IPS-18c (cell line): ENCODE measurements around the gene AFG3L2.

Source experiments
- H3K4me3 ChIP-seq: 2 replicates; pipeline ENCODE4 v1.7.0; 2013; ENCODE audit warnings: low read depth, mild to moderate bottlenecking, low read length, moderate library complexity; ENCODE audit not compliant: insufficient read depth
- H3K9me3 ChIP-seq: one replicate; pipeline ENCODE4 v1.6.1; 2013; ENCODE audit warnings: mild to moderate bottlenecking, low read length, moderate library complexity; ENCODE audit not compliant: control insufficient read depth, insufficient read depth

Gene AFG3L2

DNA sequence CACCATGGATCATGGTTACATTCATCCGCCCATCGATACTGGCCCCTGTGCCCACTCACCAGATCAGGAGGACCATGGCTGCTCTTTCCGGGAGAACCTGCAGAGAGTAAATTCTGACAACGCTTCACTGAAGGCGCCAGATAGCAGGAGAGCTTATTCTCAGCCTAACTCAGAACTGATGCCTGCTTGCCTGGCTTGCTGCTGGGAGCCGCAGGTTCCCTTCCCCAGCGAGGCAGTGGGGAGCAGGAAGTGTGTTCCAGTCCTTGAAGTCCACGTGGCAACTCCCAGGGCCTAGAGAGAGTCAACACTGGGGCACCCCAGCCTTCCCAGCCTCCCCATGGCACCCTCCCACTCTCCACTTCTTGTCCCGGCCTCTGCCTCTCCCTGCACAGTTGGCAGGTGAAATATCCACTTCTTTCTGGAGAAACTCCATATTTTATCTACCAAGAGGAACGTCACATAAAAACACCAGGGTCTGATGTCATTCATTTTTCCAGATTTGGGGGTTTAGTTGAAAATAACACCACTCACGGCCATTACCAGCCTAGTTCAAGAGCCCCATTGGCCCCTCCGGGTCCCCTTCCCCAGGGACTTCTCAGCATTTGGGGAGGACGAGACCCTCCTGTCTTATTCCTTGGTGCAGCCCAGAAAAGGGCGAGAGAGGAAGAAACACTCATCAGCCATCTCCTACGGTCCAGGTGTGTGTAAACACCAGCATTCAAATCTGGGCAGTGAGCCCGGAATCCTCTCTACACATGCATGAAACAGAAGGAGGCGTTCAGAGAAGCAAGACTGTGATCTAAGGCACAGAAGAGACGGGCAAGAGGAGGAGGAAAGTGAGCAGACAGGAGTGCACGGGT is 72.4 kb downstream of the AFG3L2 start:
- no peak overlapping the region for H3K4me3 ChIP-seq
- H3K9me3 ChIP-seq, result no peaks in the 10 kb centered on the region

DNA sequence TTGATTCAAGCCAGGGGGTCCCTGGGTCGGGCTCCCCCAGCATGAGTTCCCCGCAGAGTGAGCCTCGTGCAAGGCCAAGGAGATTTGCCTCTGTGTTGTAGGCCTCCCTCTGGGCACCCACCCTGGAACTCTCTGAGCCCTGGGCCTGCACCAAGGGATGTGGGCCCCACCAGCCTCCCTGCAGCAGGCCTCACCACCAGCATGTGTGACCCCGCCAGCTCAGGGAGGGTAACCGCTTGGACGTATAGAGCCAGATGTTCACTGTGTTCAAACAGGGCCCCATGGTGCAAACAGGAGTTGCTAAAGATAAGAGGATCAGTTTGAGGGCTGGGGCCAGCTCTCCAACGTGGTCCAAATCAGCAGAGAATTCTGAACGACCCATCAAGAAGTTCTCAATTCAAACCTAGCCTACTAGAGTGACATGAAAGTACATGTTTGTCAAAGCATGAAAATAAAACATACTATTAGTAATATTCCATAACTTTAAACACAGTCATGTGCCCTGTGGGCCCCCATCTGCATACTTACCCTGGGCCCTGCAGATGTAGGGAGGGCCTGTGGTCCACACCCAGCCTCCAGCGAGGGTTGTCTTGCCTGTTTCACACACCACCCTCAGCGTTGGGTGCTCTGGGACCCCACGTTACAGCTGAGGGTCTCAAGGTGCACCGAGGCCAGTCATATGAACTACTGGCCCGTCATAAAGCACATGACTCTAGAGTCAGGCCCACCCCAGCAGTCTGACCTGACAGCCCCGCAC is 74.5 kb downstream of the AFG3L2 start:
- Histone ChIP-seq H3K9me3 (peaks cover 4% of the 10 kb centered on the region), H3K4me3 (no peak overlapping the region)

DNA sequence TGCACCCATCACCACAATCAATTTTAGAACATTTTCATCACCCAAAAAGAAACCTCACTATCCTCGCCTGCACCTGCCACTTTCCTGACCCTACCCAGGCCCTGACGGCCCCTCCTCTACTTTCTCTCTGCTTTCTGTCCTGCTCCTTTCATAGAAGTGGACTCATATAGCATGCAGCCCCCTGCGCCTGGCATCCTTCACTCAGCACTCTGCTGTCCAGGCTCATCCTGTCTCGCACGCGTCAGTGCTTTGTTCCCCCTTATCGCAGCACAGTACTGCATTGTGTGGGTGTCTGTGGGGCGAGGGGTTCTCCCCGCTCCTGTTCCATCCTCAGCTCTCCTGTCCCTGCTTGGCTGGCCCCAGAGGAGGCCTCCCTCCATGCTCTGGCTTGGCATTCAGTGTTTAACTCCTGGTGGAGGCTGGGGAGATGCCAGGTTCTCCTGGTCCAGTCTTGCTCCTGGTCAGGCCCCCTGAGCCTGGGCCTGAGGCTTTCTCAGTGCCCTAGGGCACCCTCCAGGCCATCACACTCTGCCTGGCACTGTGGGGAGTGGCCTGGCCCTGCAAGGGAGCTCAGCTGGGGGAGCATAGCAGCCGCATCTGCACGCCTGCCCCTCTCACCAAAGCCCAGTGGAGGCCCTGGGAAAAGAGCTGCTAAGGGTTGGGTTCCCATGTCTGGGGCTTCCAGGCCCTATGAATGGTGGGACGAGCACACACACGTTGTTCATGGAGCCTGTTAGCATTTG is 75.6 kb downstream of the AFG3L2 start:
- peaks cover 4% of the 10 kb centered on the region for H3K9me3 ChIP-seq
- no peak overlapping the region for H3K4me3 ChIP-seq

DNA sequence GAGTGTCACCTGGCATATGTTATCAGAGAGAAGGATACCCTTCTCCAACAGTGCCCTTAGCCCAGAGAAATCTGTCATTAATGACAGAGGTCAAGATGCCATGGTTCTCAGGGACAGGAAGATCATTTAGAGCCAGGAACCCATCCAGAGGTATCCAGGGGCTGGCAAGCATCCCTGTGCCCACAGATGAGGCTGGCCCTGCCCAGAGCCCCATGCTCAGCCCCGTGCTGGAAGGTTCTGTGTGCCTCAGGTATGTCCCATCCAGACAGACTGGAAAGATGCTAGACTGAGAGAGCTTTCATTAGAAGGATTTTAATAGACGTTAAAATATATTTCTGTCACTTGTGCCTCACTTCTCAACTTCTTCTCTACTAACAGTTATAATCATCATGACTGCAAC is 77.2 kb downstream of the AFG3L2 start:
- H3K4me3 ChIP-seq, result no peak overlapping the region
- H3K9me3 ChIP-seq, result peaks cover 4% of the 10 kb centered on the region

DNA sequence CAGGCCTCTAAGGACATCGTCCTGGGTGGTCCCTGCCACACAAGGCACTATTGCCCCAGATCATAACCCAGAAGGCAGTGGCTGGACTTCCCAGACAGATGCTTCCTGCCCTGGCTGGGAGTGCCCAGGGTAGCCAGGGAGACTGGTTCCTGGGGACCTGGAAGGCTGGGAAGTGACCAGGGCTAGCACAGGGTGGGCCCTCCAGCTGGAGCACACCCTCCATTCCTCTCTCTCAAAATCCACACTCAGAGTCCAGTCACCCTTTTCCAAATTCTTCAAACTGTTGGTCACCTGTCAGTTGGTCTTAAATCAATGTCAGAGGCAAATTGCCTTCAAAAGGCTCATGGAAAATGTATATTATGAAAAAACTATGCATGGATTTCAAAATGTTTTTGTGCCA is 80.6 kb downstream of the AFG3L2 start:
- Histone ChIP-seq H3K9me3 (peaks cover 4% of the 10 kb centered on the region), H3K4me3 (no peak overlapping the region)

DNA sequence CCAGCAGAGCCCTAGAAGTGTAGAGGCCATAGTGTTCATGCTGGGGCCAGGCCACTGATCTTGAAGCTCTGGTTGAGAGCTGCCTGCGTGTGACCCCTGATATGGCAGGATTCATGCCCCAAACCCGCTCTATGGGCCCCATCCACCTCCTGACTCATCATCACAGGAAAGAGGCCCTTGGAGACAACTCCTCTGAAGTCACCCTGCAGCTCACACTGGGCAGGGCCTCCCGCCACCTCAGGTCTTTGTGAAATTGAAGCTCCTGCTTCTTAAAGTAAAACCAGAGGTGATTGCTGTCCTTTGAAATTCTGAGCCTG is 81.0 kb downstream of the AFG3L2 start:
- H3K4me3 ChIP-seq, result no peak overlapping the region
- H3K9me3 ChIP-seq, result peaks cover 4% of the 10 kb centered on the region

DNA sequence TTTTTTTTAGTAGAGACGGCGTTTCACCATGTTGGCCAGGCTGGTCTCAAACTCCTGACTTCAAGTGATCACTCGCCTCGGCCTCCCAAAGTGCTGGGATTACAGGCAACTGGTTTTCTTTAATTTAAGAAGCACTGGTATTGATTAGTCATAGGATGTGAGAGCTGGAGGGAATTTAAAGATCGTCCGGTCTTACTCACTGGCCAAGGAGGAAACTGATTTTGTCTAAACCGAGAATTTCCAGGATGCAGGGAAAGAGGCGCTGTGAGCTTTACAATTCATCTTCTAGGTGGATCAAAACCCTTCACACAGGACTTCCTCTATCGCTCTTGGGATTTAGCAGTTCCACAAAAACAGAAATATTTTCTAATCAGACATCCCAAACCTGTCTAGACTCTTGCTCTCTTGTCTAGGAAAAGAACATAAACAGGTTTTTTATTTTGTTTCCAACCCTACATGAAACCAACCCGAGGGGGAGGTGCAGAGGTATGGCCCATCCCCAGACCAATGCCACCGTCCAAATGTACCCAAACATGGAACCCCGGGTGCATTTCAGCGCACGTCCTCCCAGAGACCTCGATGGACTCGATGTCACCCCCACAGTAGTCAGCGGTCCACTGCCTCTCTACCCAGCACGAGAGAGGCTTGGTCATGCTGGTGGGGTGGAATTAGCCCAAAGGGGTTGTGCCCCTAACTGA is 81.5 kb downstream of the AFG3L2 start:
- Histone ChIP-seq H3K9me3 (peaks cover 4% of the 10 kb centered on the region), H3K4me3 (no peak overlapping the region)

DNA sequence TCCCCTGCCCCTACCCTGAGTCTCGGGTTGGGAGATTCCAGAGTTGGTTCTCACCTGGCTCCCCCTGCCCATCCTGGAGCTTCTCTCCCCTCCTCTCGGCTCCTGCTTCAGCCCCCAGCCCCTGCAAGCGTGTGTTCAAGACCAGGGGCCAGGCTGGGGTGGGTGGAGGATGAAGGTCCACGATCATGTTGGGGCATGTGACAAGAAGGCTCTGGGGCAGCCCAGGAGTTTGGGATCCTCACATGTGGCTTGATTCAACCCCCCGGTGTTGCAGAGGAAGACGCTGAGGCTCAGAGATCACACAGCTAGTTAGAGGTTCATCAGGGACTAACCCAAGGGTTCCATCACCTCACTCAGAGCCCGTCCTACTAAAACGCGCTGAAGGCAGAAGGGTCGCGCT is 83.2 kb downstream of the AFG3L2 start:
- peaks cover 4% of the 10 kb centered on the region for H3K9me3 ChIP-seq

DNA sequence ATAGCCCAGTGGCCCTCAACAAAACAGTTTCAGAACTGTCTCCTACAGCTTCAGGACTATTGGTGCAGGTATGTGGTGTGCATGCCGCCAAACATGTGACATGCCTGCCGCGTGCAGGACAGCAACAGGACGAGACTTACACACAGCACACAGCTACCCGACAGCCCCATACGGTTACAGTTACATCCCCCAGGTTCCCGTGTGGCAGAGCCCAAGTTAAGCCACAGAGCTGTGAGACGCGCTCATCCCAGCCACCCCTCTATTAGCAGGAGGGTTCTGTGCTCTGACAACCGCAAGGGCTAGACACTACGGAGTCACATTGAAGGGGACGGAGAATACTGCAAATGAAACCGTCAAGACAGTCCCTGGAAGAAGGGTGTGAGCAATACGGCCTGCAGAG is 85.3 kb downstream of the AFG3L2 start:
- no peaks in the 10 kb centered on the region for H3K9me3 ChIP-seq

More for the DNA sequence above, 83.2 kb downstream of the AFG3L2 start:
- no peak overlapping the region for H3K4me3 ChIP-seq

DNA sequence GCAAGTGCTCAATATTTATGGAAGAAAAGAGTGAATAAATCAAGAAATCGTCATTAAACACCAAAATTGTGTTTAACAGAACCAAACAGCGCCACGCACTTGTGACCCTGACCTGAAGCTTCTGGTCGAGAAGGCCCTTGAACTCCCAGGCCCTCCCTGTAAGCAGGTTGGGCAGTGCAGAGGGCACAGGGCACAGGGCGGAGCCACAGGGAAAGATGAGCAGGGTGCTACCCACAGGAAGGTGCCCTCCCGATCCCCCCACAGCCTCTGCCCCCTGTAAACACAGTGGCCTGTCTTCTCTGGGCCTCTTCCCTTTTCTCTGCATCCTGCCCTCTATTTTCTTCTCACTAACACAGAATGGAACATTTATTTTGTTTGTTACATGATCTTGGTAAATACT is 85.9 kb downstream of the AFG3L2 start:
- Histone ChIP-seq H3K9me3 (no peaks in the 10 kb centered on the region), H3K4me3 (no peak overlapping the region)

More for the DNA sequence above, 85.3 kb downstream of the AFG3L2 start:
- no peak overlapping the region for H3K4me3 ChIP-seq

DNA sequence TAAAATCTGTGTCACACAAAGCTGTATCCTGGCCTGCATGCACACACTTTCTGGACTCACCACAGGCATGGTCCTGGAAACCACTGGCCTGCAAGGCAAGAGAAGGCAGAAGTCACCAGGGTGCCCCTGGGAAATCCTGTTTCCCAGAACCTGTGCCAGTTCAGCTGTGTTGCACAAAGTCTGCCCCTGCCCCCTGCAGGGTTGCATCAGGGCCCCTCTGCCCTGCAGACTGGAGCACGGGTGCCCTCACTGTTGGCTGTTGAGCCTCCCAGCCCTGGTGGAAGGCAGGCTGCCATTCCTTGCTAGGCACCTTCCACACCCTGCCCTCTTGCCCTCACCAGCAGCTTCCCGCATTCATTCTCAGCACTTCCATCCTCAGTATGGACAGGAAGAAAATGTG is 86.9 kb downstream of the AFG3L2 start:
- Histone ChIP-seq H3K4me3 (no peak overlapping the region), H3K9me3 (no peaks in the 10 kb centered on the region)

DNA sequence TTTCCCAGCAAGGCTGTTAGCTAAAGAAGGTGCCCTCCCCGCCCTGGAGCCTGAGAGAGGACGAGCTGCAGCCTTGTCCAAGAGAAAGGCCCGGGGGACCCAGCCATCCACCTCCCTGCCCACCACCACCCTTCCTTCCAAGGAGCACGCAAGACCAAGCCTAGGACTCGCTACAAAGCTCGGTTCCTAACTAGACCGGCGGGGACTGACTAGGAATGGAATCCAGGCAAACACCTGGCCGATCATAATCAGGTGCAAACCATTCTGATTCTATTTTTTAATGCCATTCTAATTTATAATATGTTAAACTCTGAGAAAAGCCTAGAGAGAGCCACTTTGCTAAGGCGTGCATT is 88.6 kb downstream of the AFG3L2 start:
- Histone ChIP-seq H3K4me3 (peak overlapping the region; percentile 76; the same call in 1 of the 2 replicates), H3K9me3 (no peaks in the 10 kb centered on the region)

DNA sequence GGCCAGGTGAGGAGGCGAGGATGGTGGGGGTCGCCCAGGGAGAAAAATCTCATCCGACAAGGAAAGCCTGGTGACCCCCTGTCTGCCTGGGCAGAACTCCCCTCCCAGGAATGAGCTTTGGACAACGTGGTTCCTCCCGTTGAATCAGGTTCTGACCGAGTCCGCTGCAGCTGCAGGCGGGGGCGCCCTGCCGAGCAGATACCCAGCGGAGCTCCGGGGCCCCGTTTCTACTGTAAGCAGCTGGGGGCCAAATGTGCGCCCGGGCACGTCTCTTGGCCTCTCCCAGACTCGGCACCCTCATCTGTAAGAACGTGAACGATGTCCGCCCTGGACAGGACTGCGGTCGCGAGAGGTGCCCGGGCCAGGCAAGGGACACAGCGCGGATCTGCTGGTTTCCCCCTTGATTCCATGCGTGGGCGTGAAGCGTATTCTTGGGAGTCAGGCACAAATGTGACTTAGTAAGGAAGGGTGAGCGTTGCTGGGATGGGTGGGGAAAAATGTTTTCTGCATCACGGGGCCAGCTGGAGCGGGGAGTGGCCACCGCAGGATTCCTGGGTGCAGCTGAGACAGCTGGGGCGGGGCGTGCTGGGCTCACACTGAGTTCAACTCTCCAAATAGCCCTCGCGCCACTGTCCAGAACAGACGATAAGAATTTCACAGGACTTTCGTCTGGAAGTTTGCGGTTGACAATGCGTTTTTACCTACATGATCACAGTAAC is 89.2 kb downstream of the AFG3L2 start:
- Histone ChIP-seq H3K9me3 (no peaks in the 10 kb centered on the region), H3K4me3 (peak overlapping the region; percentile 76)

DNA sequence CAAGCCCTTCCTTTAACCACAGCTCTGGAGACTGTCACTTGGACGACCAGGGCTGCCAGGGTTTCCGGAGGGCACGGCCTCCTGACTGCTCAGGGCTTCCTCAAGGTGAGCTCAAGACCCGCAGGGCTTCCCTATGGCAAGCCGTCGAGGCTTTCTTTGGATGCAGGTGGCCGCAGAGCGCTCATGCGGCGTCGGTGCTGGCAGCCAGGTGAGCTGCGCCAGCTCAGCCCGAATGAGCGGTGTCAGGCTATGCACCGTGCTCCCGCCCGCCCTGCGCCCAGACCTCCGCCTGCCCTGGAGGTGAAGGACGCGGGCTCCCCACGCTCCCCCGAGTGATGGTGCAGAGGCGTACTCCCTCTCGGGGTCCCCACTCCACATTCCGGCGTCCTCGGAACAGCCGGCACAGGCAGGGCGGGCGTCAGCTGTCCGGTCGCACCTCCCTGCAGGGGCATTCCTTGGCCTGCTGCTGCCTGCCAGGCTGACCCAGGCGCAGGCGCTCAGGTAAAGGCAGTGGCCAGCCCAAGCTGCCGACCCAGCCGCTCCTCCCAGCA is 89.8 kb downstream of the AFG3L2 start:
- H3K9me3 ChIP-seq, result no peaks in the 10 kb centered on the region
- H3K4me3 ChIP-seq, result peak overlapping the region; percentile 76

DNA sequence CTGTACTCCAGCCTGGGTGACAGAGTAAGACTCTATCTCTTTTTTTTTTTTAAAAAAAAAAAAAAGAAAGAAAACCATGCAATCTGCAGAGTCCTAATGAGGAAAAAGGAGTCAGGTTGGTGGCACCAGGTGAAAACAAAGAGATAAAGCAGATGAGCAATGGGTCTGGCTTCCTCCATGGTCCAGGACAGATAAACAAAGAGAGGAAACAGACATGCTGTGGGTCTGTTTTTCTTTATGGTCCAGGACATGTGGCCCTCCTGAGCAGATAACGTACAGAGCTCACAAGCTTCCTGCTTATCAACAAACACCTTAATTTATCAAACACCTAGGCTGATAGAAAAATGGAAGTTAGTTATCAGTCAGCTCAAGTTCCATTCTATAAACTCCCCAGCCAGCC is 93.4 kb downstream of the AFG3L2 start:
- Histone ChIP-seq H3K9me3 (no peaks in the 10 kb centered on the region), H3K4me3 (no peak overlapping the region)

DNA sequence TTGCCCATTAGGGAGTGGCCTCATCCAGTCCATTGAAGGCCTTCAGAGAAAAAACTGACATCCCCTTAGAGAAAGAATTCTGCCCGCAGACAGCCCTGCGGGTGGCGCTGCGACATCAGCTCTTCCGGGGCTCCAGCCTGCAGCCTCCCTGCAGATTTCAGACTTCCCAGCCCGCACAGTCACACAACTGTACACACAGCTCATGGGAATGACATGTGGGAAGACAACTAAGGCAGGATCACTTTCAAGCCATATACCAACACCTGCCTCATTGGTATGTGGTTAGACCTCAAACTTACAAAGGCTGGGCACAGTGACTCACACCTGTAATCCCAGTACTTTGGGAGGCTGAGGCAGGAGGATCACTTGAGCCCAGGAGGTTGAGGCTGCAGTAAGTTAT is 93.8 kb downstream of the AFG3L2 start:
- no peaks in the 10 kb centered on the region for H3K9me3 ChIP-seq
- no peak overlapping the region for H3K4me3 ChIP-seq
